Stimulated activated CD4-positive, alpha-beta T cell treated with anti-CD3 and anti-CD28 coated beads, Interleukin-4, amount 100 ng/mL, for 48 hours (primary cell): Measurements from ENCODE around the gene DRAM2.

Experiments used
- DNase-seq, 2 donors: peaks; one replicate each; pipeline ENCODE4 v3.0.0-alpha.2; 2020; ENCODE audit warnings: low read depth in 2 of 2

Gene DRAM2

DNA sequence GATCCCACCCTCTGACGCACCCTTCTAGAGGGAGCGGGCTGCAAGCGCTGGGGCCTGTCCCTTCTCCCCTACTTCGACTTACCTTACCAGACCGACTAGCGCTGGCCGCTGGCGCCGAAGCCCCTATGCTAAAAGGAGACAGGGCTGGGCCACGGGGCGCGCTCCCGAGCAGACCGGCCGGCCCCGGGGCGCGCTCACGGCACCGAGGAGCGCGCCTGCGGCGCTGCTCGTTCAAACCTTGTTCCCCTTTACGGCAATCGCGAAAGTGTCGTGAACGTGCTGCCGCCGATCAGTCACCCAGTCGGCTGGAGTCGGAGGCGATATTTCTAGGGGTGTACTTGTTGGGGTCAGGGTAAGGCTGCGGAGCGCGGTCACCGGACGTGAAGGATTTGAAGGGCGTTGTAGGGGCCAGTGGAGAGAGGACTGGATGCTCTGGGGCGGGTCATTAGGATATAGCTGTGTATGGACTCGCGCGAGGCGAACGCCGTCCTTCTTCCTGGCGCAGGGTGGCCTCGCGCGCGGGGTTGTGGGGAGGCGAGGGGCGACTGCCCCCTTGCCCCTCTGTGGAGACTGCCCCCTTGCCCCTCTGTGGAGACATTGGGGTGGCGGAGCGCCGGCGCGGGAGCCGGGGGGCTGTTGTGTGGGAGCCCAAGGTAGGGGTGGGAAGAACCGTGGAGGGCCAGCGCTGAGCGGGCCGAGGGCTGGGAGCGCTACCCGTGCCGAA is at the start of gene DRAM2, which contains the start of gene CEPT1:
Gene DRAM2 (minus strand): TSS at position 138 of the 724 bp plus-strand sequence. CDS start 8,539 bp downstream, outside the sequence.
Gene CEPT1 (plus strand): TSS at position 268 of the 724 bp plus-strand sequence. CDS start 7,492 bp downstream, outside the sequence.
- peak; percentile 87 to 95 for DNase-seq

GRCh38 chr1:111184663-111185062 is 44.8 kb upstream of the DRAM2 start:
- DNase-seq, result no peak

- DNase-seq, result no peak
Measured at GRCh38 chr1:111183308-111184069, 43.6 kb upstream of the DRAM2 start.

- DNase-seq, result no peak
Measured at GRCh38 chr1:111182052-111182451, 42.2 kb upstream of the DRAM2 start.

- no peak for DNase-seq
Measured at GRCh38 chr1:111179968-111180533, 40.2 kb upstream of the DRAM2 start.

GRCh38 chr1:111176678-111177077 is 36.8 kb upstream of the DRAM2 start:
- DNase-seq, result no peak

DNA sequence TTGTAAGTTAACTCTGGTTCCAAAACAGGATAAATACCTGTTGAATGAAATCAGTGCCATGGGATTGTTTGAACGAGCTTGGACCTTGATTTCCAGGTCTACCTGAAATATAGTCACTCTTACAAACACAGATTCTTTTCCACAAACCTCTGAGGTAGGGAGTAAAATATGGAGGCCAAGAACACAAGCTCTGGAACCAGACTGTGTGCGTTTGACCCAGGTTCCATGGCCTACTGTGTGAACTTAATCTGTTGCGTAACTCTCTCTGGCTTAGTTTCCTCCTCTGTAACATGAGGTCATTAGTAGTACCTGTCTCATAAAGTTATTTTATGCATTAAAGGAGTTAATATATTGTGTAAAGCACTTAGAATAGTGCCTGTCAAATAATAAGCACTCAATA is 35.5 kb upstream of the DRAM2 start:
- no peak for DNase-seq

GRCh38 chr1:111174070-111174469 is 34.2 kb upstream of the DRAM2 start:
- DNase-seq, result no peak

DNA sequence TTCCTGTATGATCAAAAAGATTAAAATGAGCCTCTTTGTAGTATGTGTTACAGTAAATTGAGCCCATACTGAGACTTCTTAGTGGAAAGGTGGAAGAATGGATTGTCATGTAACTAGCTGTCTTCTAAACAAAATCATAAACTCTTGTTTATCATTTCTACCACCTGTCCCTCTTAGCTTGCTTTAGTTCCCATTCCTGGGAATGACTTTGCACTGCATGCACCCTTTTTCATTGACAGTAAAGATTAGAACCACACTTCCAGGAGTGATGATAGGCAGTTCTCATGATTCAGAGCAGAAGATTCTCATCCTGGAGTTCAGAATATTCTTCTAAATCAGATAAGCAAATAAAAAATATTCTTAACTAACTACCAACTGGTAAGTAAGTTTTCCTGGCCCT is 32.6 kb upstream of the DRAM2 start:
- DNase-seq, result no peak

- DNase-seq, result no peak
Measured at GRCh38 chr1:111164151-111164550, 24.3 kb upstream of the DRAM2 start.

DNA sequence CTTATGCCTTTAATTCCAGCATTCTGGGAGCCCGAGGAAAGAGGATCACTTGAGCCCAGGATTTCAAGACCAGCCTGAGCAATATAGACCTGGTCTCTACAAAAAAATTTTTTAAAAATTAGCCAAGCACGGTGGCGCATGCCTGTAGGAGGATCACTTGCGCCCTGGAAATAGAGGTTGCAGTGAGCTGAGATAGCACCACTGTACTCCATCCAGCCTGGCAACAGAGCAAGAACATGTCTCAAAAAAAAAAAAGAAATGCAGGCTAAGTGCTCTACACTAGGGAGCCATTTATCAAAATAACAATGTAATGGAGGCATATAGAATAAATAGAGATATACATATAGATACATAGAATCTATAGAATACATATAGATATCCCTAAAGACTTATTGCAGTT is 23.5 kb upstream of the DRAM2 start:
- DNase-seq, result no peak

GRCh38 chr1:111162488-111162880 is 22.6 kb upstream of the DRAM2 start:
- DNase-seq, result no peak

- DNase-seq, result no peak
Measured at GRCh38 chr1:111161843-111162487, 22.1 kb upstream of the DRAM2 start.

DNA sequence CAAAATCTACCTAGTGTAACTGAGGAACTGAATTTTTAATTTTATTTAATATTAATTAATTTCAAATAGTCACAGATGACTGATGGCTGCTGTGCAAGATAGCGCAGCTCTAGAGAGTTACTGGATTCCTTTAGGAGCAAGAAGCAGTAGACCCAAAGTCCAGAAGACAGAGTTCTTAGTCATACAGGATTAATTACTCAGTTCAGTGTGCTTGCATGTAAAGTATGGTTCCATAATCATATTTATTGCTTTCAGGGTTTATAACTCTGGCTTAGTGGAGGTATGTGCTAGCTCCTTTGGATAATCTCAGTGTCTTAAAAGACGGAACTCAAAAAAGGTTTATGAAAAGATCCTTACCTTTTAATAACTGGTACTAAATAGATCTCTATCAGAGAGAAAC is 17.5 kb upstream of the DRAM2 start:
- DNase-seq, result no peak

- no peak for DNase-seq
Measured at GRCh38 chr1:111154021-111154999, 14.4 kb upstream of the DRAM2 start.

GRCh38 chr1:111151838-111152237 is 11.9 kb upstream of the DRAM2 start:
- DNase-seq, result no peak

- DNase-seq, result no peak
Measured at GRCh38 chr1:111148376-111148881, 8.5 kb upstream of the DRAM2 start.

DNA sequence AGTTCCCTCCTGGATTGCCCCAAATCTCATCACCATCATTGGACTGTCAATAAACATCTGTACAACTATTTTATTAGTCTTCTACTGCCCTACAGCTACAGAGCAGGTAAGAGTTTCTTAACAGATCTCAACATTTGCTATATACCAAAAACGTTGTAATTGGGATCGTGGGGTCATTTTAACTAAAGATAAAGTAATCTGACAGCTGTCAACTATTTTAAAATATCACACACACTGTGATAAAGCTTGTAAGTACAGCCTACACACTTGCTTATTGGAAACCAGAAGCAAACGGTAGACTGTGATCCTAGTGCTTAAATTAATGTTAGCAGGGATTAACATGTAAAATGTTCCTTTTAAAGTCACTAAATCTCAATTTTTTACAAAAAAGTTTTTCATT is 8.1 kb upstream of the DRAM2 start:
- DNase-seq, result no peak

DNA sequence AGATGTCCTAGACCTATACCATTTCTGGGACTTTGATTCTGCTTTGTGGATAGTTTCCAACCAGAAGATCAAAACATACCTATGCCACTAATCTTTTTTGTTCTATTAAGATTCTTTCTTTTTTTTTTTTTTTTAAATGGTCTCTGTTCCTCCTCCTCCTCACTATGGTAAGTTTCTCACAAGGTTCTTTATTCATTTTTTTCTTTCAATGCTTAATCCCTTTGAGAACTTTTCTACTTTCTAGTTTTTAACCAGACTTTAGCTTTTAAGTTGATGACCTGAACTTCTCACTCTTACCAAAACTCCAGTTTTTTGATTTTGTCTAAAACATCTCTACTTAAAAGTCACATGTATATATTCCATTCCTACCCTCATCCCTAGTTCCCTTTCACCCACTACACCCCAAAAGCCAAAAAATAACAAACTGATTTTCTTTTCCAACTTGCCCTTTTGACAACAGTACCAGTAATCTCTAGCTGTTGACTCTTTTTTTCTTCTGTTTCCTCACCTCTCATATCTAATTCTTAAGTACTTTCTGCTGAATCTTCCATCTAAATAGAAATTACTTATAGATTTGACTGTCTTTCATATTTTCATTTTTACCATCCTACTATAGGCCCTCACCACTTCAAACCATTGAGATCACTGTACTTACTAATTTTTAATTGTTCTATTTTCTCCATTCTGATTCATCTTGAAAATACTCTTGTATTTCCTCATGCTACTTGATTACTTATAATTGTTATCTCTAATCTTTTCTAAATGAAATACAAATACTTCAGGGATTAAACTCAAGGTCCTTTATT is 6.3 kb upstream of the DRAM2 start:
- DNase-seq, result no peak

GRCh38 chr1:111145542-111145941 is 5.6 kb upstream of the DRAM2 start:
- no peak for DNase-seq
